HG03575 (cell line): ENCODE measurements around the gene MFAP1.
A peak's percentile ranks its signal among the peaks of the same experiment; 100 is the strongest.
"Not testable (repeated sequence)": the region's sequence is repeated elsewhere in the genome, so short reads cannot be mapped to it uniquely, and the experiment has no call there.

Experiments
- ATAC-seq: cut with Tn5 transposase; IDR thresholded peaks from one replicate; pipeline ENCODE4 v1.9.1; 2021; ENCODE audit not compliant: unreplicated experiment, insufficient number of reproducible peaks, low FRiP score; ENCODE audit errors: extremely low read depth

Gene MFAP1

GRCh38 chr15:43824302-43825246 is at the start of gene MFAP1:
TSS of gene MFAP1 (minus strand) at chr15:43824690. CDS start at chr15:43824569, 121 bp downstream.
- peak; percentile 44 for ATAC-seq

- ATAC-seq, result no peak
These were observed 49.2 kb upstream of the MFAP1 start for GRCh38 chr15:43873651-43874050.

DNA sequence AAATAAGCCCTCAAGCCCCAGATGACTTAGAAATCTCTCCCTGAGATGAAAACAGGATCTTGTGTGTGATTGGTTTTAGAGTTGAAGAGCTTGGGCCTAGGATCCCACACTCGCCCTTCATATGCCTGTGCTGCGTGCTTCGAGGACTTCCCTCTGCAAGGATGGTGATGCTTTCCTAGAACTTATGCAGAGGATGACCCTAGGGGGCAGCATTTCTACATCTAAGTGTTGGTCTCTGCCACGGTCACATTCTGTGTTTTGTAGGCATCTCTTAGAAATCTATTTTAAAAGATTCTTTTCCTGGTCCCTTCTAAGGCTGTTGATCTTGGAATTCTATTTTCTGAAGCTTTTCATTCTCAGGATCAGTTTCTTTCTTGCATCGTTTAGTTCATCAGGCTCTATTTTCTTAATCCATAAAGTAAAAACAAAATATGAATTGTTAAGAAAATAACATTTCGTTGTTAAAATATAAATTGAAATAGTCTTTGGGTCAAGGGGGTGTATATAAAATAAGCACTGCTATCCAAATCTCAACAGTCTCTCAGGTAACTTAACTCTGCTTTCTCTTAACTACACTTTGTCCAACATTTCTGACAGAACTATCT is 48.0 kb upstream of the MFAP1 start:
- ATAC-seq, result no peak

GRCh38 chr15:43871835-43872234 is 47.3 kb upstream of the MFAP1 start:
- ATAC-seq, result no peak

GRCh38 chr15:43868406-43868805 is 43.9 kb upstream of the MFAP1 start:
- no peak for ATAC-seq

DNA sequence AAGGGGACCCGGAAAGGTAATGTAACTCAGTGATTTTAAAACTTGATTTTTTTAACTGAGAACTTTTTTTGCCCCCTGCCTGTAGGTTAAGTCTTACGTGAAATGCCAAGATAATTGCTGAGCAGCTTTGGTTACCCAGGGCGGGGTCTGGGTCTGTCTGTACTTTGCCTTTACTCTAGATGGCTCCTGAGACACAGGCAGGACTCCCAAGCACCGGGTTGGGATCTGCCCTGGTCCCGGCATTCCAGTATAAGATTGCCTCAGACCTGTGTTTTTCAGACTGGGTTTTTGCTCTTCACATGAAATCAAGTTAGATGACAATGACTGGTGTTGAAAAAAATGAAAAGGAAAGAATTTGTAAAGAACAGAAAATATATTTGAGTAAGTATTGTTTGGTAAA is 42.6 kb upstream of the MFAP1 start:
- no peak for ATAC-seq

DNA sequence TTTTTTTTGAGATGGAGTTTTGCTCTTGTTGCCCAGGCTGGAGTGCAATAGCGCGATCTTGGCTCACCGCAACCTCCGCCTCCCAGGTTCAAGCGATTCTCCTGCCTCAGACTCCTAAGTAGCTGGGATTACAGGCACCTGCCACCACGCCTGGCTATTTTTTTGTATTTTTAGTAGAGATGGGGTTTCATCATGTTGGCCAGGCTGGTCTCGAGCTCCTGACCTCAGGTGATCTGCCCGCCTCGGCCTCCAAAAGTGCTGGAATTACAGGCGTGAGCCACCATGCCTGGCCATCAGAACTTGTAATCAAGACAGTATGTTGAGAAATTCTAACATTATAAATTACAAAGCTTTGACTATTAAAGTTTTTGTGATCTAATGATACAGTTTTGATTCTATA is 42.1 kb upstream of the MFAP1 start:
- not testable (repeated sequence) for ATAC-seq

DNA sequence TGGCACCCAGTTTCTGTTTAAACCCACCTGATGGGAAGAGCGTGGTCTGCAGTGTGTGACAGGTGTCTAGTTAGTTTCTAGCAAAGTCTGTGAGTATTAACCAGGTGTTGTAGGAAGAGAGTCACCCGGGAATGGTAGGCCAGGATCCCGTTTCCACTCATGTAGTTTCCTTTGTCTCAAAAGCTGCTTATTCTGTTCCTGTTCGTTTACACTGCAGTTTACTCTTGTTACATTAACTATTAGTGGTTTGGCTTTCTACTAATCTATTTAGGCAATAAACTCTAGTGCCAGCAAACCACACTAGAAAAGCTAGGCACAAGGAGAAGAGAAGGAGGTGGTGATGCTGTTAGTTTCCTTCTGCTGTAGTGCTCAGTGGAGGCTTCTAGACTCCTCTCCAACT is 35.1 kb upstream of the MFAP1 start:
- ATAC-seq, result no peak

DNA sequence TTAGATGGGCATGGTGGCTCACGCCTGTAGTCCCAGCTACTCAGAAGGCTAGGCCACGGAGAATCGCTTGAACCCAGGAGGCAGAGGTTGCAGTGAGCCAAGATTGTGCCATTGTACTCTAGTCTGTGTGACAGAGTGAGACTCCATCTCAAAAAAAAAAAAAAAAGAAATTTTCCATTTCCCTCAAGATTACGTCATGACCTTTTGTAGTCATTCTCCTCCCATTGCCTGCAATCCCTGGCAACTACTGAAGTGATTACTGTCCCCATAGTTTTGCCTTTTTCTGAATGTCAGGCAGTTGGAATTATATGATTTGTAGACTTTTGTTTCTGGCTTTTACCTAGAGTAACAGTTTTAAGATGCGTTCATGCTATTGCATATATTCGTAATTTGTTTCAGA is 30.3 kb upstream of the MFAP1 start:
- no peak for ATAC-seq

GRCh38 chr15:43852607-43853006 is 28.1 kb upstream of the MFAP1 start:
- no peak for ATAC-seq

- no peak for ATAC-seq
These were observed 26.8 kb upstream of the MFAP1 start for GRCh38 chr15:43851251-43851650.

- ATAC-seq, result no peak
These were observed 20.9 kb upstream of the MFAP1 start for GRCh38 chr15:43845421-43845820.

DNA sequence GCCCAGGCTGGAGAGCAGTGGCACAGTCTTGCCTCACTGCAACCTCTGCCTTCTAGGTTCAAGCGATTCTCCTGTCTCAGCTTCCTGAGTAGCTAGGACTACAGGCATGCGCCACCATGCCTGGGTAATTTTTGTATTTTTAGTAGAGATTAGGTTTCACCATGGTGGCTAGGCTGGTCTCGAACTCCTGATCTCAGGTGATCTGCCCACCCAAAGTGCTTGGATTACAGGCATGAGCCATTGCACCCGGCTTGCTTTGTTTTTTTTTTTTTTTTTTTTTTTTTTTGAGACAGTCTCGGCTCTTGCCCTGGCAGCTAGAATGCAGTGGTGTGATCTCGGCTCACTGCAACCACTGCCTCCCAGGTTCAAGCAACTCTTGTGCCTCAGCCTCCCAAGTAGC is 8.0 kb upstream of the MFAP1 start:
- not testable (repeated sequence) for ATAC-seq

- not testable (repeated sequence) for ATAC-seq
These were observed 7.1 kb upstream of the MFAP1 start for GRCh38 chr15:43831519-43832052.

DNA sequence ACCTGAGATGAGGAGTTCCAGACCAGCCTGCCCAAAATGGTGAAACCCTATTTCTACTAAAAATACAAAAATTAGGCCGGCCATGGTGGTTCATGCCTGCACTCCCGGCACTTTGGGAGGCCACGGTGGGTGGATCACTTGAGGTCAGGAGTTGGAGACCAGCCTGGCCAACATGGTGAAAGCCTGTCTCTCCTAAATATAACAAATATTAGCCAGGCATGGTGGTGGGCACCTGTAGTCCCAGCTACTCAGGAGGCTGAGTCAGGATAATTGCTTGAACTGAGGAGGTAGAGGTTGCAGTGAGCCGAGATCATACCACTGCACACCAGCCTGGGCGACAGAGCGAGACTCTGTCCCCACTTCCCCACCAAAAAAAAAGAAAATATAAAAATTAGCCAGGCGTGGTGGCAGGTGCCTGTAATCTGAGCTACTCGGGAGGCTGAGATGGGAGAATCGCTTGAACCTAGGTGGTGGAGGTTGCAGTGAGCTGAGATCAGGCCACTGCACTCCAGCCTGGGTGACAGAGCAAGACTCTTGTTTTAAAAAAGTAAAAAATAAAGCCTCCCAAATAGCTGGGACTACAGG is 6.3 kb upstream of the MFAP1 start:
- ATAC-seq, result not testable (repeated sequence)

DNA sequence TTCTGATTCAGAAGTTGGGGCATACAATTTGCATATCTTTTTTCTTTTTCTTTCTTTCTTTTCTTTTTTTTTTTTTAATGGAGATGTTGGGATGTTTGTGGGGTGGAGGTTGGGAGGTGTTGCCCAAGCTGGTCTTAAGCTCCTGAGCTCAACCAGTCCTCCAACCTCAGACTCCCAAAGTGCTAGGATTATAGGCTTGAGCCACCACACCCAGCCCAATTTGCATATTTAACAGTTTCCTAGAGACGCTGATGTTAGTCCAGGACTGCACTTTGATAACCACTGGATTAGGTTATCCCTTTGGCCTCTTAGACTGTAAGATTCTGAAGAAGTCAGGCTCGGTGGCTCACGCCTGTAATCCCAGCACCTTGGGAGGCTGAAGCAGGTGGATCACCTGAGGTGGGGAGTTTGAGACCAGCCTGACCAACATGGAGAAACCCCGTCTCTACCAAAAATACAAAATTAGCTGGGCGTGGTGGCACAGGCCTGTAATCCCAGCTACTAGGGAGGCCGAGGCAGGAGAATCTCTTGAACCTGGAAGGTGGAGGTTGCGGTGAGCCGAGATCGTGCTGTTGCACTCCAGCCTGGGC is 5.6 kb upstream of the MFAP1 start:
- not testable (repeated sequence) for ATAC-seq

DNA sequence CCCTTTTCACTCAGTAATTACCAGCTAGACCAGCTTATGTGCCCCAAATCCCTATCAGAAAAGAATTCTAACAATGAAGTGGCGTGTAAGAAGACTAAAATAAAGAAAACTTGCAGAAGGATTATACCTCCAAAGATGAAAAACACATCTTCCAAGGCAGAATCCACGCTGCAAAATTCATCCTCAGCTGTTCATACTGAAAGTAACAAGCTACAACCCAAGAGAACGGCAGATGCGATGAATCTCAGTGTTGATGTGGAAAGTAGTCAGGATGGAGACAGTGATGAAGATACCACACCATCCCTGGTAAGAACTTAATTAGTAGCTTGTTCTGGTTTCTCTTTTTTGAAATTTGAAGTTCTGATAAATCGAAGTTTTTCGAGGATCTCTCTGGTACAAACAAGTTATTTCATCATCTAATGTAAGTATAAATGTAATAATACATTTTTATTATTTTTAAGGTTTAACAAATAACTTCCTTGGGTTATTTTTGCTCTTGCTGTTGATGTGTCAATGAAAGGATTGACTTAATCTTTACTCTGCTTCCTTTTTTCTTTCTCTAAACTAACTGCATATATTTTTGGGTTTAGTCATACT is 3.7 kb upstream of the MFAP1 start:
- no peak for ATAC-seq

GRCh38 chr15:43826508-43827341 is 2.2 kb upstream of the MFAP1 start, which contains the start of gene WDR76:
TSS of gene WDR76 (plus strand) at chr15:43827002. CDS start at chr15:43827033, 31 bp downstream.
- ATAC-seq, result no peak
